T1000 (cell line): ENCODE results near the gene KRTAP1-1.
"Not testable (repeated sequence)": the region's sequence is repeated elsewhere in the genome, so short reads cannot be mapped to it uniquely, and the experiment has no call there.

Experiments used
- DNase-seq: peaks from one replicate; lab custom pipeline; 2025; ENCODE audit warnings: mixed read lengths; lab: John Stamatoyannopoulos, UW

Gene KRTAP1-1

GRCh38 chr17:41040783-41041571, at the start of gene KRTAP1-1:
Gene KRTAP1-1 (minus strand): TSS chr17:41041450. CDS start chr17:41041397, 53 bp downstream.
- DNase-seq, result not testable (repeated sequence)

GRCh38 chr17:41088760-41089352, 47.6 kb upstream of the KRTAP1-1 start:
- DNase-seq, result not testable (repeated sequence)

GRCh38 chr17:41084100-41084856, 43.0 kb upstream of the KRTAP1-1 start, which contains the start of gene KRTAP4-7:
Gene KRTAP4-7 (plus strand): TSS chr17:41084150. CDS start chr17:41084207, 57 bp downstream.
- DNase-seq, result not testable (repeated sequence)

GRCh38 chr17:41083427-41083826, 42.2 kb upstream of the KRTAP1-1 start:
- DNase-seq, result not testable (repeated sequence)

GRCh38 chr17:41082626-41083025, 41.4 kb upstream of the KRTAP1-1 start:
- DNase-seq, result no peak

GRCh38 chr17:41076788-41077187, 35.5 kb upstream of the KRTAP1-1 start:
- no peak for DNase-seq

GRCh38 chr17:41073676-41074075, 32.4 kb upstream of the KRTAP1-1 start:
- no peak for DNase-seq

- DNase-seq, result no peak
Measured at GRCh38 chr17:41071606-41072360, 30.5 kb upstream of the KRTAP1-1 start.

- DNase-seq, result no peak
Measured at GRCh38 chr17:41069031-41069430, 27.8 kb upstream of the KRTAP1-1 start.

GRCh38 chr17:41067281-41067680, 26.0 kb upstream of the KRTAP1-1 start:
- DNase-seq, result no peak

GRCh38 chr17:41065829-41066624, 24.8 kb upstream of the KRTAP1-1 start, which contains the start of gene KRTAP2-4:
Gene KRTAP2-4 (minus strand): TSS chr17:41065879. CDS start chr17:41065845, 34 bp downstream.
- no peak for DNase-seq

GRCh38 chr17:41065016-41065689, 23.9 kb upstream of the KRTAP1-1 start:
- not testable (repeated sequence) for DNase-seq

- DNase-seq, result no peak
Measured at GRCh38 chr17:41064301-41064700, 23.1 kb upstream of the KRTAP1-1 start.

GRCh38 chr17:41063449-41063848, 22.2 kb upstream of the KRTAP1-1 start:
- DNase-seq, result no peak

- no peak for DNase-seq
Measured at GRCh38 chr17:41061964-41062363, 20.7 kb upstream of the KRTAP1-1 start.

- DNase-seq, result peak; percentile 26
Measured at GRCh38 chr17:41060052-41060604, 18.9 kb upstream of the KRTAP1-1 start, which contains the start of gene KRTAP2-3. Gene KRTAP2-3 (minus strand): TSS chr17:41060114. CDS start chr17:41060050, 64 bp downstream.

- not testable (repeated sequence) for DNase-seq
Measured at GRCh38 chr17:41059276-41060051, 18.2 kb upstream of the KRTAP1-1 start.

- no peak for DNase-seq
Measured at GRCh38 chr17:41058741-41059140, 17.5 kb upstream of the KRTAP1-1 start.

- no peak for DNase-seq
Measured at GRCh38 chr17:41057547-41057946, 16.3 kb upstream of the KRTAP1-1 start.
